Activated CD4-positive, alpha-beta T cell treated with anti-CD3 and anti-CD28 coated beads, Interleukin-2, amount 50 U/mL, for 48 hours (primary cell): Measurements from ENCODE around the gene JPH3.
"Not testable (repeated sequence)": the region's sequence is repeated elsewhere in the genome, so short reads cannot be mapped to it uniquely, and the experiment has no call there.

Experiments
- DNase-seq, 2 experiments: peaks; one replicate each; pipeline ENCODE4 v3.0.0-alpha.2; 2020

JPH3 gene

DNA sequence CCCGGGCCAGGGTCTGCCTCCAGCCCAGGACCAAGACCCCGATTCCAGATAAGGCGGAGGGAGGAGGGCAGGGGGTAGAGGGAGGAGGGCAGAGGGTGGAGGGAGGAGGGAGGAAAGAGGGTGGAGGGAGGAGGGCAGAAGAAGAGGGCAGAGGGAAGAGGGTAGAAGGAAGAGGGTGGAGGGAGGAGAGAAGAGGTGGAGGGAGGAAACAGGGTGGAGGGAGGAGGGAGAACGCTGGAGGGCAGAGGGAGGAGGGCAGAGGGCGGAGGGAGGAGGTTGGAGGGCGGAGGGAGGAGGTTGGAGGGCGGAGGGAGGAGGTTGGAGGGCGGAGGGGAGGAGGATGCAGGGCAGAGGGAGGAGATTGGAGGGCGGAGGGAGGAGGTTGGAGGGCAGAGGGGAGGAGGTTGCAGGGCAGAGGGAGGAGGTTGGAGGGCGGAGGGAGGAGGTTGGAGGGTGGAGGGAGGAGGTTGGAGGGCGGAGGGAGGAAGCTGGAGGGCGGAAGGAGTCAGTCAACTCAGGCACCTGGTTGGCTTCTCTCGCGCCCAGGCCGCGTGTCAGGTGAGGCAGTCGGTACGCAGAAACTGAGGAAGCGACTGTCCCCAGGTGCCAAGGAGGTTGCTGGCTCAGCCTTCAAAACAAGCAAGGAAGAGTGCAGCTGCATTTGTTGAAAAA is 98.2 kb downstream of the JPH3 start:
- peak in 1 of 2 experiments; percentile 19 for DNase-seq

DNA sequence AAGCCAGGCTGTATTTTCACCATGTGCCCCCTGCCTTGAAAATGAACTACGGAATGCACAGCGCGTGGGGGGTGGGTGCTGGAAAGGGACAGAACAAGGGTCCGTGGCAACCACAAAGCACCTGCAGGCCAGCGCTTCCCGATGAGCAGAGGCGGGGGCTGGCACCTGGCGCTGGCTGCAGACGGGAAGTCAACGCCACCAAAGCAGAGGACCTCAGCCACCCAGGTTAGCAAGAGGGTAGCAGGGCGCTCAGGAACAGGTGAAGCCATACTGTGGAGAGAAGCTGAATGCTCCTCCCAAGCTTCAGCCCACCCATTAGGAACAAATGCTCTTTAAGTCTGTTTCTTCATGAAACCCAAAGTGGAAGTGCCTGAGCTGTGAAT is 98.8 kb downstream of the JPH3 start:
- DNase-seq, result no peak

DNA sequence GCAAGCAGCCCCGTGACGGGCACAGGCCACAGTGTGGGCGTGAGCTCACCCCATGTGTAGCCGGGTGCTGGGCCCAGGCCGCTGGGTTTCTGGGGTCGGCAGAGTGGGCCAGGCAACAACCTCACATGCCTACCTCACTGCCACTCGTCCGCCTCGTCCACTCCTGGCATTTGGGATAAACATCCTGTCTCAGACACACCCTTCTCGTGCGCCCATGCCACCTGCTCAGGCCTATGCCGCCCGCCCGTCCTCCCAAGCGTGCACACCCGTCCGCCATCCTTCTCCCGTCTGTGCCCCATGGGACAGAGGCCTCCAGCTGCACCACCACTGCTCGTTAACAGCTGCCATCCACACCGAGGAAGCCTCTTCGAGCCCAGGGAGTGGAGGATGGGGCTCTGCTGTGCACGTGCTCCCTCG is 99.2 kb downstream of the JPH3 start:
- no peak for DNase-seq

DNA sequence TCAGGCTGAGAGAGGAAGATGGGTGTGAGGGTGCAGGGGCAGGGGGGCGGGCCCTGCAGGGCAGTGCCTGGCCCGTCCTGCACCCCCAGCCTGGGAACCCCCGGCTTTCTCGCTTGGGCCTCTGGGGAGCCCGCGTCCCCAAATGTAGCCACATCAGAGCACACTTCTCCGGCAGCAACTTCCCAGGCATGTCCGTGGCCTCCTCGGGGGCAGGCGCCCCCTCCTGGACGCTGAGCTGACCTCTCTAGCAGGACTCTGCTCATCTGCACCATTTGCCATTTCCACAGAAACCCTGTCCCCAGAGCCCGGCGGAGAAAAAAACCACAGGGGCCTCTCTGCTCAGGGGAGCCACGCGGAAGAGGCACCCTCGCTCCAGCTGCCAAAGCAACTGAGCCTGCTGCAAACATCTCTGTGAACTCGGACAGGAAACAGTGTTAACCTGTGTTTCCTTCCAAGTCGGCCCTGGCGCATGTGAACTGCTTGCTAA is 100.1 kb downstream of the JPH3 start:
- peak; percentile 59 to 72 for DNase-seq

DNA sequence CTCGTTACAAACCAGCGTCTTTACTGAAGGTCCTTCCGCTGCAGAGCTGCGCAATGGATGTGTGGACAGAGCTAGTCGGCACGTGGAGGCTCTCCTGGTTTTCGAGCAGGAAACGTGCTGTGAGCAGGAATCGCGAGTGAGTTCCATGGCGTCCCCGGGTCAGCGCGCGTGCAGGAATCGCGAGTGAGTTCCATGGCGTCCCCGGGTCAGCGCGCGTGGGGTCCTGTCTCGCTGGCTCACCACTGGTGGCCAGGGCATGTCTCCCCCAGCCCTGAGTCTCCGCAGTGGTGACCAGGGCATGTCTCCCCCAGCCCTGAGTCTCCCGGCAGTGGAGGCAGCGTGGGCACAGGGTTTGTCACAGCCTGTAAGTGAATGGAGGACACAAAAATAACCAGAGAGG is 100.8 kb downstream of the JPH3 start:
- DNase-seq, result no peak

GRCh38 chr16:87703835-87704375 is 101.6 kb downstream of the JPH3 start:
- DNase-seq, result no peak

- no peak for DNase-seq
Measured at GRCh38 chr16:87704754-87705353, 102.5 kb downstream of the JPH3 start.

GRCh38 chr16:87705771-87706277 is 103.5 kb downstream of the JPH3 start:
- DNase-seq, result no peak

DNA sequence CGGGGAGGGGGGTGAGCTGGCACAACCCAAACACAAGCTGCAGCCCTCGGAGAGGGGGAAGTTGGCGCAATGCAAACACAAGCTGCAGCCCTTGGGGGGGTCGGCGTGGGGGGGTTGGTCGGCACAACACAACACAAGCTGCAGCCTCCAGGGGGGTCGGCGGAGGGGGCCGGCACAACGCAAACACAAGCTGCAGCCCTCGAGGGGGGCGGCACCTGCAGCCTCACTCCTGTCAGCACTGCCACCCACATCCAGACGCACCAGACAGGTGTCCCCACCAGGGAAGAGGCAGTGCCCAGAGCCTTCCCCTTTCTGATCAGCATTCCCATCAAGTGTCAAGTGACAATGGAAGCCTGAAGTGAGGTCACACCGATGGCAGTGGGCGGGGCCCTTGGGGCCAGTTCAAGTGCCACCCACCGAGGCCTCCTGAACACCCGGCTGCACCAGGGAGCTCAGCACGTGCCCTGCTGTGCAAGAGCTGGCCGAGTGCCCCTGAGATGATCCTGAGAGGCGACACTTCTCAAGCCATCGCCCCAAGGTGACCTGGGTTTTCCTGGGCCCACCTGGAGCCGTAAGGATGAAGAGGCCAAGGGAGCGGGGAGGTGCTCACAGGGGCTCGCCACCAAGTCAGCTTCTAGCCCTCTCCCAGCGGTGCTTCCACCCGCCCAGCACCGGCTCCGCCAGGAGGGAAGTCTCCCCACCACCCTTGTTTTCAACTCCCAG is 104.1 kb downstream of the JPH3 start:
- DNase-seq, result no peak

- DNase-seq, result no peak
Measured at GRCh38 chr16:87707097-87707496, 104.8 kb downstream of the JPH3 start.

DNA sequence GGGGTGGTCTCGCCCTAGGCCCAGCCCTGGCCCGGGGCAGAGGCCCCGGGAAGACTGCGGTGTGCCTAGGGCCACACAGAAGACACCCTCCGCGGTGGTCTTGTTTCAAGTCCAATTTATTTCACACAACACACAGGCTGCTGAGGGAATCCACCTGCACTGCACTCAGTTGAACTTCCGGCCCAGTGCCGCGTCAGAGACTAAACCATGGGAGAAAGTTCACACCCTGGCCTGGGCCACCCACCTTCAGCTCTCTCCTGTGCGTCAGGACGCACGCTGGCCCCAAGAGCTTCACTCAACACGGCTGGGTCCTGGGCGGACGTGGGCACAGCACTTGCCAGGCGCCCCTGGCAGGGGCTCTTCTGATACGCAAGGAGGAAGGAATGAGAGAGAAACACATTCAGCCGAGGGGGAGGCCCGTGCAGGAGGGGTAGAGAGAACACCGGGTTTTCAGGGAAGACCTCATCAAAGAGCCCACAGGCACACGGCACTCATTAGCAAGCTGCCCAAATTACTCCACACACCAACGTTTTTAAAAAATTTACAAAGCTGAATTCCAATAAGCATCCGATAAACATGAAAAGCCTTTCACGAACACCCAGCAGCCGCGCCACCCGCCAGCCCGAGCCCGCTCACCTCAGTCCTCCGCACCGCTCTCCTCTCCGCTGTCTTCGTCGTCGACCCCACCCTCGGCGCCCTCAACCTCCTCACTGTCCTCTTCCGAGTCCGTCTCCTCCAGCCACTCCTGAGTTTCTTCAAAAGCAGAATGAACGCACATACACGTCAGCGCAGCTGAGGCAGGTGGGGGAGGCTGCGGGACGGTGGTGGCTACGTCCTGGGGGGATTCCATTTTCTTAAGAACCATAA is 105.6 kb downstream of the JPH3 start:
- DNase-seq, result no peak

DNA sequence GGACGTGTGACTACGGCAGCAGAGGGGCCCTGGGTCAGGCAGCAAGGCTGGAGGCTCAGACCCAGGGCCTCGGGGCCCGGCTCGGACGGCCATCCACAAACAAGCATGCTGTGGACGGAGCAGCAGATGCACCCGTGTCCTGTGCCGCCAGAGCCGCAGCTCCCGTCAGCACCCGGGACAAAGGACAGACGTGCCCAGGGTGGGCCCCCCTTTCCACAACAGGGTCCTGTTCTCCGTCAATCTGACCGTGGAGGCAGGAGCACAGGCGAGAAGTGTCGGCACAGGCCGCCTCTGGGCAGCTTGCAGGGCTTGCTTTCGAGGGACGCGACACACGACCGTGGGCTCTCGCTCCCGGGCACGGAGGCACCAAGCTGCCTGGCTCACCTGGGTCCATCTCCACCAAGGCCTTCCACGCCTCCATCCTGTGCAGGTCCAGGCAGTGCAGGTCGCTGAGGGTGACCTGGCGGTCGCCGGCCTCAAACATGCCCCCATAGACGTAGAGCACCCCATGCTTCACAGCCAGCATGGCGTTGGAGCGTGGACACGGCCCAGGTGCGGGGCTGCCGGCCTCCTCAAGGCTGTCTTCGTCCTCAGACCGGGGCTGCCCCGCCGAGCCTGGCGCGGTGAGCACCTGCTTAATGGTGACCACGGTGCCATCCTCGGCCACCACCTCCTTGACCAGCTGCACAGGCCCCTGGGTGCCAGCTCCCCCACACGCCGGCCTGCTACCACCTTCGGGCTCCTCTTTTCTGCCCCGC is 106.8 kb downstream of the JPH3 start:
- DNase-seq, result no peak

- no peak for DNase-seq
Measured at GRCh38 chr16:87709677-87710076, 107.4 kb downstream of the JPH3 start.

GRCh38 chr16:87710887-87711286 is 108.6 kb downstream of the JPH3 start:
- no peak for DNase-seq

DNA sequence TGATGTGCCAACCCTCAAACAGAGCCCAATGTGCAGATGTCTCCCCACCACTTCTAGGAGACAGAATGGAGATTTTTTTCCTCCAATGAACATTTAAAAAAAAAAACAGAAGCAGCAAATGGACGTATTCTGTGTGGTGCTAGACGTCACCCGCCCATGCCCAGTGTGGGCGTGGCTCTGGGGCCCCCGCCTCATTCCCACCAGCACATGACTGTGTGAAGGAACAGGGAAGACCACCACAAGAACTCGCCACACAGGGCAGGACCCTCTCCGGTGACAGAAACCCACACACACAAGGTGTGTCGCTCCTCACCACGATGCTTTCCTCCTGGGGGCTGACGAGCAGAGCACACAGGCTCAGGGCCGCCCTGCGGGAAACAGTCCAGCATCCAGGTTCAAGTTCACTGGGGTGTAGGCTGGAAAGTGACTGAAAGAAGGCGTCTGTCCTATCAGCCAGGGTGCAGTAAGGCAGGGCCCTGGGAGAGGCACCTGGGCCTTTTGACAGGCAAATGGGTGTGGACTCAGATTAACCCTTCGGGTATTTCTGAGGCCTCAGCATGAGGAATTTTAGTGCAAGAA is 110.0 kb downstream of the JPH3 start:
- no peak for DNase-seq

- DNase-seq, result peak; percentile 59 to 70
Measured at GRCh38 chr16:87713451-87714229, 111.3 kb downstream of the JPH3 start.

- no peak for DNase-seq
Measured at GRCh38 chr16:87715231-87715630, 112.9 kb downstream of the JPH3 start.

DNA sequence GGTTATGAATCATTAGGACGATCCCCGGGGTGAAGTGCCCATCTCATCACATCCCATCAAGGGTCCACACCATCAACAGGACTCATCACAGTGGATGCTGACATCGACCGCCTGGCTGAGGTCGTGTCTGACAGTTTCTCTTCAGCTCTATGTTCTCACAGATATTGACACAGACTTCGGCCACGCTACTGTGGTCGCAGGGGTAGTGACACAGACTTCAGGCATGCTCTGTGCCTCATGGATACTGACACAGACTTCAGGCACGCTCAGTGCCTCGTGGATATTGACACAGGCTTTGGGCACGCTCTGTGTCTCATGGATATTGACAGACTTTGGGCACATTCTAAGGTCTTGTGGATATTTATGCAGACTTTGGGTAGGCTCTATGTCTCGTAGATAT is 113.3 kb downstream of the JPH3 start:
- DNase-seq, result no peak

DNA sequence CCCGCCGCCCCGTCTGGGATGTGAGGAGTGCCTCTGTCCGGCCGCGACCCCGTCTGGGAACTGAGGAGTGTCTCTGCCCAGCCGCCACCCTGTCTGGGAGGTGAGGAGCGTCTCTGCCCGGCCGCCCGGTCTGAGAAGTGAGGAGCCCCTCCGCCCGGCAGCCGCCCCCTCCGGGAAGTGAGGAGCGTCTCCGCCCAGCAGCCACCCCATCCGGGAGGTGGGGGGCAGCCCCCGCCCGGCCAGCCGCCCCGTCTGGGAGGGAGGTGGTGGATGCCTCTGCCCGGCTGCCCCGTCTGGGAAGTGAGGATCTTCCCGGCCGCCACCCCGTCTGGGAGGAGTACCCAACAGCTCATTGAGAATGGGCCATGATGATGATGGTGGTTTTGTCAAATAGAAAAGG is 116.5 kb downstream of the JPH3 start:
- DNase-seq, result not testable (repeated sequence)

- DNase-seq, result no peak
Measured at GRCh38 chr16:87720446-87720845, 118.1 kb downstream of the JPH3 start.
